Epithelial cell of proximal tubule (primary cell): ENCODE data around the gene DNMT3L. TPM values are rescaled to one million over a fixed set of nuclear protein-coding genes. Genes with fewer than 3 reads are reported as not detected.

ENCODE experiments used
- DNase-seq: peaks from one replicate; pipeline ENCODE4 v3.0.0-alpha.2; 2011; ENCODE audit warnings: low read depth
- H3K4me3 ChIP-seq: 2 replicates; pipeline ENCODE4 v1.5.1; 2011; ENCODE audit warnings: low read depth, mild to moderate bottlenecking, low read length
- total RNA-seq: library from RNA; depleted of rRNA; stranded (reverse); fragments of >200 nt; gene quantifications from 2 replicates; pipeline ENCODE4 v1.2.3, GENCODE V29; 2015
- TF ChIP-seq, protein P1 (sequence below): conservative IDR thresholded peaks from 2 replicates; pipeline ENCODE4 v1.5.1; 2012; ENCODE audit warnings: low read depth, mild to moderate bottlenecking, low read length

The DNMT3L gene
- total RNA-seq, 1 donor from 2014 or later: not detected

GRCh38 chr21:44291078-44291935 is 29.6 kb upstream of the DNMT3L start:
- TF ChIP-seq, protein P1, sequence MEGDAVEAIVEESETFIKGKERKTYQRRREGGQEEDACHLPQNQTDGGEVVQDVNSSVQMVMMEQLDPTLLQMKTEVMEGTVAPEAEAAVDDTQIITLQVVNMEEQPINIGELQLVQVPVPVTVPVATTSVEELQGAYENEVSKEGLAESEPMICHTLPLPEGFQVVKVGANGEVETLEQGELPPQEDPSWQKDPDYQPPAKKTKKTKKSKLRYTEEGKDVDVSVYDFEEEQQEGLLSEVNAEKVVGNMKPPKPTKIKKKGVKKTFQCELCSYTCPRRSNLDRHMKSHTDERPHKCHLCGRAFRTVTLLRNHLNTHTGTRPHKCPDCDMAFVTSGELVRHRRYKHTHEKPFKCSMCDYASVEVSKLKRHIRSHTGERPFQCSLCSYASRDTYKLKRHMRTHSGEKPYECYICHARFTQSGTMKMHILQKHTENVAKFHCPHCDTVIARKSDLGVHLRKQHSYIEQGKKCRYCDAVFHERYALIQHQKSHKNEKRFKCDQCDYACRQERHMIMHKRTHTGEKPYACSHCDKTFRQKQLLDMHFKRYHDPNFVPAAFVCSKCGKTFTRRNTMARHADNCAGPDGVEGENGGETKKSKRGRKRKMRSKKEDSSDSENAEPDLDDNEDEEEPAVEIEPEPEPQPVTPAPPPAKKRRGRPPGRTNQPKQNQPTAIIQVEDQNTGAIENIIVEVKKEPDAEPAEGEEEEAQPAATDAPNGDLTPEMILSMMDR: no peak
- DNase-seq: no peak
- no peak overlapping the region for H3K4me3 ChIP-seq

GRCh38 chr21:44290327-44291077 is 28.8 kb upstream of the DNMT3L start:
- no peak overlapping the region for H3K4me3 ChIP-seq
- TF ChIP-seq, protein P1: no peak
- no peak for DNase-seq

DNA sequence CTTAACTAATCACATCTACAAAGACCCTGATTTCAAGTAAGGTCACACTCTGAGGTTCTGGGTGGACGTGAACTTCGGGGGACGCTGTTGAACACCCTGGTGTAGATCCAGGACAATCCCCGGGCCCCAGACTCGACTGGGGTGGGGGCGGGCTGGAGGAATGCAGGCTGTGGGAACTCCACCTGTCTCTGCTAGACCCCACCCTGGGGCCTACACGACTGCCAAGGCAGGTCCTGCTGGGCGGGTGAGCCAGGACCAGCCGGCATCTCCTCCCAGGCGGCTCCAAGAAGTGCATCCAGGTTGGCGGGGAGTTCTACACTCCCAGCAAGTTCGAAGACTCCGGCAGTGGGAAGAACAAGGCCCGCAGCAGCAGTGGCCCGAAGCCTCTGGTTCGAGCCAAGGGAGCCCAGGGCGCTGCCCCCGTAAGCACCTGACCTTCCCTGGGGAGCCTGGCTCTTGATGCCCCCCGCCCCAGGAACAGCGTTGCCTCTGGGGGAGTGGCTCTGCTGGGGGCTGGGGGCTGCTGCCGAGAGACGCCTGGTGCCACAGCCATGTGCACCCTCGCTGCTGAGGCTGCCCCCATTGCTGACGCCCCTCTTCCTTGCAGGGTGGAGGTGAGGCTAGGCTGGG is 27.8 kb upstream of the DNMT3L start:
- H3K4me3 ChIP-seq: no peak overlapping the region
- no peak for DNase-seq
- TF ChIP-seq, protein P1: no peak

DNA sequence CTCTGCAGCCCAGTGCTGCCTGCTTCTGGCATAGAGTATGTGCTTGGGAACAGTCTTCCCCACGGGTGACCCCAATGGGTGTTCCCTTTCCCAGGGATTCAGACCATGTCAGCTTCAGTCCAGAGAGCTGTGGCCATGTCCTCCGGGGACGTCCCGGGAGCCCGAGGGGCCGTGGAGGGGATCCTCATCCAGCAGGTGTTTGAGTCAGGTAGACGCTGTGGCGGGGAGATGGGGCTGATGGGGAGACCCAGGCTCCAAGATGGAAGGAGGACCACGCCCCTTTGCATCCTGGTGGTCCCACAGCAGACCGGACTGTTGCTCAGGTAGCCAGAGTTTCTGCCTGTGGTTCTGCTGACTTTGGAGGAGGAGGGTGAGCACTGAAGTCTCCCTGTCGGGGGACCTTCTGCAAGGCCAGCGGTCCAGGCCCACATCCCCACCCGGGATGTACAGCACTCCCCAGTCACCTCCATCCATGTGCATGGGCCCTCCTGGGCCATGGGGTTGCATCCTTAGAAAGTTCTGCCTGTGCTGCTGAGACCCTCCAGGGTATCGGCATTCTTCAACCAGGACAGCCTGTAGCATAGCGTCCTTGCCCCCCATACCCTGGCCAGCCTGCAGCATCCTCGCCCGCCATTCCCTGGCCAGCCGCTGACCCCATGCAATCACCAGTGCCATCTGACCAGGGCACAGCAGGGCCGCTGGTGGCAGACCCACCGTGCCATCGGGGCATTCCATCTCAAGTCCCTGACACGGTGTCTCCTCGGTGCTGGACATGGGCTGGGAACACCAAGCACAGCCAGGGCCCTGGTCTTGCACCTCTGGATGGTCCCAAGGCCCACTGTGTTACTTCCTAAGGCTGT is 26.8 kb upstream of the DNMT3L start:
- DNase-seq: no peak
- TF ChIP-seq, protein P1: no peak
- H3K4me3 ChIP-seq: no peak overlapping the region

DNA sequence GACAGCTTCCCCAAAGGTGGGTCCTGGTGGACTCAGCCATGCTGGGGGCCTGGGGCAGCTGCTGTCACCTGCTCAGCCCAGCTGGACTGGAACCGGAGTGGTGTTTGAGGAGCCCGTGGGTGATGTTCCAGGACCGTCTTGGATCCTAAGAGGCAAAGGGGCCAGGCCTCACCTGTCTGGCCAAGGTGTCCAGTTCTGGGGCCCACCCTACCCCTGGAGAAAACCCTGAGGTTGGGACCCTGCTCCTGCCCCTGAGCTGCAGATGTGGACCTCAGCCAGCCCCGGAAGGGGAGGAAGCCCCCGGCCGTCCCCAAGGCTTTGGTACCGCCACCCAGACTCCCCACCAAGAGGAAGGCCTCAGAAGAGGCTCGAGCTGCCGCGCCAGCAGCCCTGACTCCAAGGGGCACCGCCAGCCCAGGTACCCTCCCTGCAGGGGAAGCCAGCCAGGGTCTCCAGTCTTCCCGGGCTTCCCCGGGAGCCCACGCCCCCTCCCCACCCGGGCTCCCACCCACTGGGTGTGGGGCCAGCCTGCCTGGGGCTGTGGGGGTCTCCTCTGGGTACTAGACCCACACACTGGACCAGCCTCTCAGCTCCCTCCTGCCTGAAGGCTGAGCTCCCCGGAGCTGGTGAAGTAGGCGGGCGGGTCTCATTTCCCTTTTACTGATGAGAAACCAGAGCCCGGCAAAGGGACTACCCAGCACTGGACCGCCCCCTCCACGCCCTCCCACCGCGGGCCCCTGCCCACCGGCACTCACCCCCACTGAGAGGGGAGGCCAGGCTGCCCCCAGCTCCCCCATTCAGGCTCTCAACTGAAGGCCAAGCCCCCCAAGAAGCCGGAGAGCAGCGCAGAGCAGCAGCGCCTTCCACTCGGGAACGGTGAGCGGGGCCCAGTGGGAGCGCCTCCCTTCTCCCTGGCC is 25.3 kb upstream of the DNMT3L start:
- H3K4me3 ChIP-seq: no peak overlapping the region
- no peak for DNase-seq
- TF ChIP-seq, protein P1: no peak
